ENCODE data around the gene GAD2.
"Not testable (repeated sequence)": the region's sequence is repeated elsewhere in the genome, so short reads cannot be mapped to it uniquely, and the experiment has no call there.

Gene GAD2

DNA sequence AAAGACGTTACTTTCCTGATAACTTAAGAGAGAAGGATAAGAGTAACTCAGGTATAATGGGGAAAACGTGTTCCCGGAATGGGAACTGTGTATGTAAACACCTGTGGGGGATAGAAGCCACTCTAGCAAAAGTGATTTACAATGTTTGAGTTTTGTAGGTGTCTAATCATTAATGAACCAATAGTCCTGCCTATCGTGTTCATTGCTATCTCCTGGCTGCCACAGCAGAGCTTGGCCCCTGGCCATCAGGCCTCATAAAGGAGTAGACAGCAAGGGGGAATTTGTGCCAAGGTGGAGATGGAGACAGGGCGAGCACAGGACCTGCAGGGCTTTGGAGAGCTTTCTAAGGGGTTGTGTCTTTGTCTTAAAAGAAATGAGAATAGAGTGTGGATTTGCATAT is 102.1 kb downstream of the GAD2 start:
- no peak for DNase-seq (ENCODE audit: low spot score)

DNA sequence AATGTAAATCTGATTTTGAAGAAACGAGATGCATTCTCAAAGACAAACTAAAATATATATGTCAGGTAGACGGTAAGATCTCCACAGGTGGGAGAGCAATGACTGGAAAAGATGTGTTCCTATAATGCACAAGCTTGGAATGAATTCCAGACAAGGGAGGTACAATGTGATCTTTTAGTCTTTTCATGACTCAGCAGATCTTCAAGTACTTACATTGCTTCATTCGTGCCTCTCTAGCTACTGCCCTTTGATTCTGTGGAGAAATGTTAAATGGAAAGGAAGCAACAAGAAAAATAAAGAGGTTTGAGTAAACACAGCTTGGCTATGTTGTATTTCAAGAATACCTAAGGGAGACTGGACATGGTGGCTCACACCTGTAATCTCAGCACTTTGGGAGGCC is 106.6 kb downstream of the GAD2 start:
- DNase-seq (ENCODE audit: low spot score): no peak

DNA sequence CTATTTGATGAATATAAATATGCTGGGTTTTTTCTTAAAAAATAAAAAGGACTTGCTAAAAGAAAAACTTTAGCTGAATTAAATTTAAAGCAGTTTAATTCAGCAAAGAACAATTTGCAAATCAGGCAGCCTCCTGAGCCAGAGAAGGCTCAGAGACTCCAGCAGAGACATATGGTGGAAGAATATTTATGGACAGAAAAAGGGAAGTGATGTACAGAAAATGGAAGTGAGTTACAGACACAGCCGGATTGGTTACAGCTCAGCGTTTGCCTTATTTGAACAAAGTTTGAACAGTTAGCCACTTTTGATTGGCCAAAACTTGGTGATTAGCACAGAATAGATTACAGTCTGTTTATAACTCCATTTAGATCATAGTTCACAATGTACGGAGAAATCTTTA is 110.3 kb downstream of the GAD2 start:
- no peak for DNase-seq (ENCODE audit: low spot score)

DNA sequence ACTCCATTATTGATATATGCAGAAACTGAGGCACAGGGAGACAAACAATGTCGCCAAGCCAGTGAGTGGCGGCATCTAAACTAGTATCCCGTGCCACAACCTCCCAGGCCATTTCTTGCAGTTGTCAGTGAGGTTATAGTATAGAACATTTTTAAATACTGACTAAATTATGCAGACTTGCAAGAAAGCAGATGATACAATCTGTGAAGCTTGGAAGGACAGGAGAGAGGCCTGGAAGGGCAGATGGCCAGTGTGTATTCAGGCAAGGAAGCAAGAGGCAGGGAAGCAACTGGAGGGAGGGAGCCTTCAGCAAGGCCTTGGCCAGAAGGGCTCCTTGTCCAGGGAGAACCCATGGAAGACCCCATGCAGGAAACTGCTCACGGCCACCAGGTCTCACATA is 111.2 kb downstream of the GAD2 start:
- no peak for DNase-seq (ENCODE audit: low spot score)

DNA sequence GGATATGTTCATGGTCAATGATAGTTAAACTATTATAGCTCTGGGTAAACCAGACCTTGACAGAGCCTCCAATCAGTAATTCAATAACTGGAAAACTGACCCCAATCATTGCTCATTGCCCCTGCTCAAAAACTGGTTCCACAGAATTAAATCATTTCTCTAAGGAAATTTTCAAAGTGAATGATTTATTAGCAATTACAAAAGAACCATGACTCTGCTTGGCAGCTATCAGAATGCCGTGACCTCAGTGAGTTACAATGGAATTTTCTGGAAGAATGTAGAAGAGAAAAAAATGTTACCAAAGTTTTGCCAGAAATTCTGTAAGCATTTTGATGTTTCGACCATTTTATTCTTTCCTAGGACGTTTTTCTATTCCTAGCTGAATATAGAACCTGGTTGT is 114.8 kb downstream of the GAD2 start:
- no peak for DNase-seq (ENCODE audit: low spot score)

DNA sequence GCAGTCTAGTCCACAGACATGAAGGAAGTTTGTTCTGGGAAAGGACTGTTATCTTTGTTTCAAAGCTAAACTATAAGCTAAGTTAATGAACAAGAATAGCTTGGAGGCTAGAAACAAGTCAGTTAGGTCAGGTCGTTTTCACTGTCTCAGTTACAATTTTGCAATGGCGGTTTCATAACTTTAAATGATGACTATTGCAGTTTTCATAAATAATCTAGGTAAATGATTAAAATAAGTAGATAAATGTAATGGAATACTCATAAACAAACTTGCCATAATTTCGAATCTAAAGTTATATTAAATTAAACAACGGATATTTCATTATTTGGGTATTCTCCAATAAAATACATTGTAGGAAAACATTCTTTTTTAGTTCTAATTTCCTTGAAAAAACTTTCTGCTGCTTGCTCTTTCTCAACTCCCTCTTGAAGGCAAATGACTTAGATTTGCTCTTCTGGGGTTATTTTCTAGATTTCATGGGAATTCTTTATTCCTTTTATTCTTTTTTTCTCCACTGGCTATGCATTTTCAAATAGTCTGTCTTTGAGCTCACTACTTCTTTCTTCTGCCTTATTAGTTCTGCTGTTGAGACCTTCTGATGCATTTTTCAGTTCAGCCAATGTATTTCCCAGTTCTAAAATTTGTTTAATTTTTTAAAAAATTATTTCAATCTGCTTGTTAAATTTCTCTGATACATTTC is 117.8 kb downstream of the GAD2 start:
- no peak for DNase-seq (ENCODE audit: low spot score)

DNA sequence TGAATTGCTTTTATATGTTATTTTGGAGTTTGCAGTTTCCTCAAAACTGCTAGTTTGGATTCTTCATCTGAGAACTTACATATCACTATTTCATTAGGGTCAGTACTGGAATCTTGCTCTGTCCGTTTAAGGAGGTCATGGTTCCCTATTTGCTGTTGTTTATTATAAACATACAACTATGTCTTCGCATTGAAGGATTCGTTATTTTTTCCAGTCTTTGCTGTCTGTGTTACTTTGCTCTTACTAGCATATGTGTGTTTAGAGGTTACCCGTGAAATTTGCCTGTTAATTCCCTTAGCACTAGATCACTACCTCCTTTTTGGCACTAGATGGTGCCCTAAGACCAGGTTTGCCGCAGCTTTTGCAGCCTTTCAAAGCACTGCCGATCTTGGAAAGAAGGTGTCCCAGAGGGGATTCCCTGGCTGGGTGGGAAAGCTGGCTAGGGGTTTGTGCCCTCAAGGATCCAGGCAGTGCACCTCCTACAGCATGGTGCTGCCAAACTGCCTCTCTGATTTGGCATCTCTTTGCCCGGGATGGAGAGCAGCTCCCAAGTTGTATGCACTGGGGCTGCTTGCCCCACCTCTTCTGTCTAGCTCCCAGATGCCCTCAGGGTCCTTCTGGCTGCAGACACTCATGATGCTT is 118.5 kb downstream of the GAD2 start:
- peak; percentile 74 for DNase-seq (ENCODE audit: low spot score)

DNA sequence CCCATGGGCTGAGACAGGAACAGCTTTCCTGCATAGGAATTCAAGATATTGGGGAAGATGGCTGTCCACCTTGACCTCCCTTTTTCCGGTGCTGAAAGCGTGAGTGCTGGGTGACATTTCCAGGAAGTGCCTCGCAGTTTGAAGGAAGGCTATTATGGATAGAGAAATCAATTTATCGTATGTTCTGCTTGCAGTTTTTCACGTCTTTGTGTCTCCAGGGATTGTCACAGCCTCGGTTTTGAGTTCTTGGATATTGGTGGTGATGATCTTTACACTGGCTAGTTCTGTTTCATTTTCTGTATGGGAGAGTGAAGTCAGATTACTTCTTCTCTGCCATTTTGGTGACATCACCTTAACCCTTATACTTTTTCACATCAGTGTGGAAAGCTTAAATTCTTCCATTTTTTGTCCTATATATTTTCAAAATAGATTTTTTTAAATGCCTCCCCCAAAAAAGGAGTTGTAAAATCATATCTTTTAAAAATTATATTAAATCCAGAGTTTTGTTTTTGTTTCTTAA is 119.1 kb downstream of the GAD2 start:
- no peak for DNase-seq (ENCODE audit: low spot score)

DNA sequence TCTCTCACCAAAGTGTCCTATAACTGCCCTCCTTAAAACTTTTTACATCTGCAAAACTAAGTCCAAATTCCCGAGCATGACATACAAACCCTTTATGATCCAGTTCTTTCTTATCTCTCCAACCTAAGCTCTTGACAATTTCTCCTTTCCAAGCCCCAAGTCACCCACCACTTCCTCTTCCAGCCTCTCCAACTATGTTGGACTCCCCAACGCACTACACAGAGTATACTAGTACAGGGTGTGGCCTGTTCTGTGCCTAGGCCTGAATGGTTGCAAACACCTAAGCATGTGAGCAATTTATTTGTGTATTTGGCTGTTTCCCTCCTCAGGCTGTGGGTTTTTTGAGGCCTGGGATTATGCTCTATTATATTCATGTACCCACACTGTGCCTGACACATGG is 120.4 kb downstream of the GAD2 start:
- DNase-seq (ENCODE audit: low spot score): no peak

DNA sequence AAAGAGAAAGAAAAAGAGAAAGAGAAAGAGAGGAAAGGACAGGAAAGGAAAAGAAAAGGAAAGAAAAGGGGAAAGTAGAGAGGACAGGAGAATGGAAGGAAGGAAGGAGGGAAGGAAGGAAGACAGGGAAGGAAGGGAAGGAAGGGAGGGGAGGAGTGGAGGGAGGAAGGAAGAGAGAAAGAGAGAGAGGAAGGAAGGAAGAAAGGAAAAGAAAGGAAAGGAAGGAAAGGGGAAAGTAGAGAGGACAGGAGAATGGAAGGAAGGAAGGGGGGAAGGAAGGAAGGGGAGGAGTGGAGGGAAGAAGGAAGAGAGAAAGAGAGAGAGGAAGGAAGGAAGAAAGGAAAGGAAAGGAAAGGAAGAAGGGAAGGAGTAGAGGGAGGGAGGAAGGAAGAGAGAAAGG is 125.1 kb downstream of the GAD2 start:
- DNase-seq (ENCODE audit: low spot score): no peak

DNA sequence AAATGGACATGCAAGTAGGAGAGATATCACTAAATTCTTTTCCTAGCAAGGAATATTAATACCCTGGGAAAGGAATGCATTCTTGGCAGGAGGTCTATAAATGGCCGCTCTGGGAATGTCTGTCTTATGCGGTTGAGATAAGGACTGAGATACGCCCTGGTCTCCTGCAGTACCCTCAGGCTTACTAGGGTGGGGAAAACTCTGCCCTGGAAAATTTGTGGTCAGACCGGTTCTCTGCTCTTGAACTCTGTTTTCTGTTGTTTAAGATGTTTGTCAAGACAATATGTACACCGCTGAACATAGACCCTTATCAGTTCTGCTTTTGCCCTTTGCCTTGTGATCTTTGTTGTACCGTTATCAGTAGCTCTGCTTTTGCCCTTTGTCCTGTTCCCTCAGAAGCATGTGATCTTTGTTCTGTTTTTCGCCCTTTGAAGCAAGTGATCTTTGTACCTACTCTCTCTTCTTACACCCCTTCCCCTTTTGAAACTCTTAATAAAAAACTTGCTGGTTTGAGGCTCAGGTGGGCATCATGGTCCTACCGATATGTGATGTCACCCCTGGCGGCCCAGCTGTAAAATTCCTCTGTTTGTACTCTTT is 132.3 kb downstream of the GAD2 start:
- not testable (repeated sequence) for DNase-seq (ENCODE audit: low spot score)

All from CD4-positive, alpha-beta T cell treated with Interleukin-2 at 100 ng/mL for 4 hours (primary cell).